RWPE1 (cell line): ENCODE measurements around the gene SLC7A14.

Source experiments
- CTCF ChIA-PET: fragments of 350-600 bp; sonication (Branson Sonifier 250); formaldehyde crosslinking; extraction: SDS; loops from one replicate; lab custom pipeline; 2021; lab: Yijun Ruan, JAX
- POLR2A ChIA-PET: fragments of 400-600 bp; formaldehyde crosslinking; extraction: SDS; loops from one replicate; lab custom pipeline; 2020; ENCODE audit warnings: antibody characterized with exemption; ENCODE audit not compliant: low non-redundant PET; lab: Yijun Ruan, JAX
- DNase-seq: peaks from one replicate; pipeline ENCODE4 v3.0.0; 2012; ENCODE audit warnings: low spot score
- H3K27ac ChIP-seq: fragments of 450-650 bp; 2 replicates; pipeline ENCODE4 v1.5.1; 2017
- CTCF ChIP-seq: fragments of 450-650 bp; conservative IDR thresholded peaks from 2 replicates; pipeline ENCODE4 v1.5.1; 2017; ENCODE audit warnings: low read depth, mild to moderate bottlenecking

Gene SLC7A14

GRCh38 chr3:170553788-170554757 is 31.8 kb downstream of the SLC7A14 start:
- DNase-seq, result no peak
- POLR2A ChIA-PET, result no interaction called here
- no peak for TF ChIP-seq CTCF
- CTCF ChIA-PET, result interaction anchor here (0.6 to 2.8 kb wide), 5 partner anchors 77 to 886 kb away, joined by 3 to 12 read pairs (median 6); no protein-coding TSS in a partner anchor
- H3K27ac ChIP-seq, result no peak overlapping the region

GRCh38 chr3:170551252-170551651 is 34.6 kb downstream of the SLC7A14 start:
- ChIA-PET POLR2A (no interaction called here), CTCF (no interaction called here)
- DNase-seq, result no peak
- no peak for TF ChIP-seq CTCF
- H3K27ac ChIP-seq, result no peak overlapping the region

GRCh38 chr3:170542704-170543103 is 43.2 kb downstream of the SLC7A14 start:
- CTCF ChIA-PET, result no interaction called here

GRCh38 chr3:170539897-170540296 is 46.0 kb downstream of the SLC7A14 start:
- no peak overlapping the region for H3K27ac ChIP-seq
- TF ChIP-seq CTCF, result no peak
- CTCF ChIA-PET, result no interaction called here
- POLR2A ChIA-PET, result no interaction called here
- no peak for DNase-seq

More at GRCh38 chr3:170542704-170543103, 43.2 kb downstream of the SLC7A14 start:
- H3K27ac ChIP-seq, result no peak overlapping the region
- no peak for TF ChIP-seq CTCF
- no peak for DNase-seq
- POLR2A ChIA-PET, result no interaction called here

GRCh38 chr3:170536712-170537111 is 49.2 kb downstream of the SLC7A14 start:
- DNase-seq, result no peak
- H3K27ac ChIP-seq, result no peak overlapping the region
- CTCF ChIA-PET, result interaction anchor here (0.5 to 0.6 kb wide), 2 partner anchors 13 to 403 kb away, joined by 3 to 7 read pairs; no protein-coding TSS in a partner anchor
- TF ChIP-seq CTCF, result no peak
- POLR2A ChIA-PET, result no interaction called here

GRCh38 chr3:170534227-170534626 is 51.6 kb downstream of the SLC7A14 start:
- no peak for DNase-seq
- no peak overlapping the region for H3K27ac ChIP-seq
- ChIA-PET POLR2A (no interaction called here), CTCF (no interaction called here)
- TF ChIP-seq CTCF, result no peak
